OCI-LY1 (cell line): ENCODE results near the gene UBE2H.

ENCODE experiments used
- H2AFZ ChIP-seq: fragments of 200-600 bp; sonication (generic), shearing (Covaris generic); 2 replicates; pipeline ENCODE4 v1.6.0; 2014; ENCODE audit warnings: antibody characterized with exemption, mild to moderate bottlenecking, low read length
- H3F3A ChIP-seq: fragments of 200-600 bp; sonication (generic), shearing (Covaris generic); 2 replicates; pipeline ENCODE4 v1.6.0; 2014; ENCODE audit warnings: mild to moderate bottlenecking, antibody characterized with exemption, low read length, moderate library complexity; ENCODE audit not compliant: insufficient read depth
- H3K27ac ChIP-seq: fragments of 200-600 bp; sonication (generic); 2 replicates; pipeline ENCODE4 v1.5.1; 2014; ENCODE audit warnings: low read length, mixed run types, mild to moderate bottlenecking, low read depth; ENCODE audit not compliant: poor library complexity, severe bottlenecking
- H3K27me3 ChIP-seq: fragments of 200-600 bp; sonication (generic); 2 replicates; pipeline ENCODE4 v1.6.0; 2014; ENCODE audit warnings: antibody characterized with exemption, mild to moderate bottlenecking, low read length, moderate library complexity; ENCODE audit not compliant: insufficient read depth
- H3K36me3 ChIP-seq: fragments of 200-600 bp; sonication (generic); 2 replicates; pipeline ENCODE4 v1.6.1; 2014; ENCODE audit warnings: mild to moderate bottlenecking, antibody characterized with exemption, low read length, moderate library complexity, mixed read lengths; ENCODE audit not compliant: insufficient read depth
- H3K4me1 ChIP-seq: fragments of 200-600 bp; sonication (generic); 2 replicates; pipeline ENCODE4 v1.5.1; 2014; ENCODE audit warnings: mild to moderate bottlenecking, low read length, moderate library complexity; ENCODE audit not compliant: insufficient read depth, severe bottlenecking
- H3K4me2 ChIP-seq: fragments of 200-600 bp; sonication (generic), shearing (Covaris generic); 2 replicates; pipeline ENCODE4 v1.6.1; 2014; ENCODE audit warnings: low read length
- H3K4me3 ChIP-seq: fragments of 200-600 bp; sonication (generic); 2 replicates; pipeline ENCODE4 v1.5.1; 2014; ENCODE audit warnings: low read length, low read depth, mild to moderate bottlenecking, mixed read lengths; ENCODE audit not compliant: poor library complexity, severe bottlenecking
- H3K79me2 ChIP-seq: fragments of 200-600 bp; shearing (Covaris generic); 2 replicates; pipeline ENCODE4 v1.6.1; 2016; ENCODE audit warnings: mixed run types, low read length, mixed read lengths; ENCODE audit not compliant: insufficient read depth
- H3K9ac ChIP-seq: fragments of 200-600 bp; sonication (generic), shearing (Covaris generic); 2 replicates; pipeline ENCODE4 v1.6.1; 2014; ENCODE audit warnings: mild to moderate bottlenecking, low read length, mixed read lengths
- H3K9me2 ChIP-seq: fragments of 200-600 bp; sonication (generic), shearing (Covaris generic); 2 replicates; pipeline ENCODE4 v1.6.1; 2014; ENCODE audit warnings: low read depth, mild to moderate bottlenecking, low read length, mixed read lengths
- H3K9me3 ChIP-seq: fragments of 200-600 bp; shearing (Covaris generic); 2 replicates; pipeline ENCODE4 v1.6.1; 2014; ENCODE audit warnings: low read length, mixed read lengths
- H4K20me1 ChIP-seq: fragments of 200-600 bp; sonication (generic), shearing (Covaris generic); 2 replicates; pipeline ENCODE4 v1.6.0; 2016; ENCODE audit warnings: mild to moderate bottlenecking, low read length; ENCODE audit not compliant: insufficient read depth
- EZH2 ChIP-seq: fragments of 200-600 bp; sonication (generic), shearing (Covaris generic); IDR thresholded peaks from 2 replicates; pipeline ENCODE4 v1.8.0; 2017; ENCODE audit warnings: borderline replicate concordance, mixed run types, mild to moderate bottlenecking, antibody characterized with exemption, low read length, moderate library complexity, mixed read lengths
- TF ChIP-seq, protein P1 (sequence below): fragments of 200-600 bp; sonication (generic), shearing (Covaris generic); IDR thresholded peaks from 2 replicates; pipeline ENCODE4 v1.5.1; 2017; ENCODE audit warnings: mild to moderate bottlenecking, antibody characterized with exemption, low read length, moderate library complexity, mixed read lengths

The UBE2H gene

GRCh38 chr7:129959471-129960203 is 6.9 kb upstream of the UBE2H start:
- no peak for TF ChIP-seq EZH2
- TF ChIP-seq, protein P1, sequence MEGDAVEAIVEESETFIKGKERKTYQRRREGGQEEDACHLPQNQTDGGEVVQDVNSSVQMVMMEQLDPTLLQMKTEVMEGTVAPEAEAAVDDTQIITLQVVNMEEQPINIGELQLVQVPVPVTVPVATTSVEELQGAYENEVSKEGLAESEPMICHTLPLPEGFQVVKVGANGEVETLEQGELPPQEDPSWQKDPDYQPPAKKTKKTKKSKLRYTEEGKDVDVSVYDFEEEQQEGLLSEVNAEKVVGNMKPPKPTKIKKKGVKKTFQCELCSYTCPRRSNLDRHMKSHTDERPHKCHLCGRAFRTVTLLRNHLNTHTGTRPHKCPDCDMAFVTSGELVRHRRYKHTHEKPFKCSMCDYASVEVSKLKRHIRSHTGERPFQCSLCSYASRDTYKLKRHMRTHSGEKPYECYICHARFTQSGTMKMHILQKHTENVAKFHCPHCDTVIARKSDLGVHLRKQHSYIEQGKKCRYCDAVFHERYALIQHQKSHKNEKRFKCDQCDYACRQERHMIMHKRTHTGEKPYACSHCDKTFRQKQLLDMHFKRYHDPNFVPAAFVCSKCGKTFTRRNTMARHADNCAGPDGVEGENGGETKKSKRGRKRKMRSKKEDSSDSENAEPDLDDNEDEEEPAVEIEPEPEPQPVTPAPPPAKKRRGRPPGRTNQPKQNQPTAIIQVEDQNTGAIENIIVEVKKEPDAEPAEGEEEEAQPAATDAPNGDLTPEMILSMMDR = no peak
- no peaks in the 10 kb centered on the region for H3K9me3 ChIP-seq
- no peaks in the 10 kb centered on the region for H3K79me2 ChIP-seq
- H3F3A ChIP-seq = no peaks in the 10 kb centered on the region; the same call in 1 of the 2 replicates
- H3K4me1 ChIP-seq = peaks cover 39% of the 10 kb centered on the region
- H2AFZ ChIP-seq = peak overlapping the region; percentile 11; the same call in 1 of the 2 replicates
- H3K36me3 ChIP-seq = no peaks in the 10 kb centered on the region
- H4K20me1 ChIP-seq = no peaks in the 10 kb centered on the region
- H3K4me3 ChIP-seq = no peak overlapping the region
- no peak overlapping the region; the same call in 1 of the 2 replicates for H3K9ac ChIP-seq
- H3K4me2 ChIP-seq = peak overlapping the region; percentile 9; the same call in 1 of the 2 replicates
- H3K9me2 ChIP-seq = no peaks in the 10 kb centered on the region
- no peaks in the 10 kb centered on the region for H3K27me3 ChIP-seq
- H3K27ac ChIP-seq = peak overlapping the region; percentile 56

DNA sequence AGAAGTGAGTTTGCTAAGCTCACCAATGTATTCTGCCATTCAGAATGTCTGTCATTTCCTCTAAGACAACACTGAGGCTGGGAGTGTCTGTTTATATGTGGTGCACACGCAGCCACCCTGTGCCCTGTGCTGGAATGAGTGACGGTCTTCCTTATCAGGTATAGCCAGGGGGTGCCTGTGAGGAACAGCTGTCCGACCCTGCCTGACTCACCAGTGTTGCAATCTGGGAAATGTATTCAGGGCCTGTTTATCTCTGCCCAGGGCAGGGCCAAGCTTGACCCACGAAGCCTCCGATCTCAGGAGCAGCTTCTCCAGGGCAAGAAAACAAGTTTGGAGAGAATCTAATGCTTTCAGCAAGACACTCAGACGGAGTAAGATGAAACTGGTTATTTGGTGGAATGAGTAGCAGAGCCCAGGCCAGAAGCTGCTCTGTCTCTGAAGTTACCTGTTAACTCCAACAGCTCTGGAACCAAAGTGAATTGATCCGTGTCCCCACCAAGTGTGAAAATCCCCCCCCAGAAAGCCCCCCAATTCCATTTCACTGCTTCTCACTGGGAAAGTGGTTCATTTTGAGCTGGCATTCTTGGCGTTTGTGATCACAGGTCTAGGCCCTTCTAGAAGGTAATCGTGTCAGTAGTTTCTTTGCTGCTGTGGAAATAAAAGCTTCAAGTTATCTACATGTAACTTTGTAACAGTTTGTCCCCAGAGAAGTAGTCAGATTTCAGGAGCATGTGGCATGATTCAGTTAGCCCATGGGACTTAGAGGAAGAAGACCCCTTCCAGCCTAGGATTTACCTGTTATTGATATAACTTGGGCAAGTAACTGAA is 6.1 kb upstream of the UBE2H start:
- Histone ChIP-seq H3K9ac (no peak overlapping the region; the same call in 1 of the 2 replicates), H3K79me2 (no peaks in the 10 kb centered on the region), H3K9me2 (no peaks in the 10 kb centered on the region), H4K20me1 (no peaks in the 10 kb centered on the region), H3K36me3 (no peaks in the 10 kb centered on the region), H3K4me1 (peaks cover 34% of the 10 kb centered on the region), H2AFZ (peak overlapping the region; percentile 1; the same call in 1 of the 2 replicates), H3K27ac (peak overlapping the region; percentile 56), H3F3A (no peaks in the 10 kb centered on the region; the same call in 1 of the 2 replicates), H3K4me2 (no peak overlapping the region; the same call in 1 of the 2 replicates), H3K4me3 (no peak overlapping the region), H3K27me3 (no peaks in the 10 kb centered on the region), H3K9me3 (no peaks in the 10 kb centered on the region)
- TF ChIP-seq EZH2 = no peak
- TF ChIP-seq, protein P1 = no peak

GRCh38 chr7:129955993-129956543 is 3.3 kb upstream of the UBE2H start:
- Histone ChIP-seq H3K9me2 (no peaks in the 10 kb centered on the region), H3K79me2 (peaks cover 14% of the 10 kb centered on the region), H3K9me3 (no peaks in the 10 kb centered on the region), H3F3A (no peaks in the 10 kb centered on the region), H3K4me2 (no peak overlapping the region), H3K36me3 (peaks cover 5% of the 10 kb centered on the region; the same call in 1 of the 2 replicates), H4K20me1 (no peaks in the 10 kb centered on the region), H3K9ac (no peak overlapping the region), H3K4me3 (no peak overlapping the region), H3K27ac (no peak overlapping the region), H2AFZ (no peak overlapping the region), H3K27me3 (no peaks in the 10 kb centered on the region), H3K4me1 (peaks cover 31% of the 10 kb centered on the region)
- TF ChIP-seq, protein P1 = no peak
- no peak for TF ChIP-seq EZH2
